Subcutaneous adipose tissue (tissue), 4 donors: ENCODE measurements around the gene WWOX. TPM values are rescaled to one million over a fixed set of nuclear protein-coding genes. Genes with fewer than 3 reads are reported as not detected.

Source experiments
- total RNA-seq, 4 donors: library from RNA; depleted of rRNA; stranded (reverse); fragments of >200 nt; gene quantifications; one replicate each; pipeline ENCODE4 v1.1.0, GENCODE V29; 2016
- TF ChIP-seq, protein P1 (sequence below): fragments of 450-650 bp; IDR thresholded peaks from one replicate; pipeline ENCODE4 v1.5.1; 2016; ENCODE audit warnings: low read depth, mild to moderate bottlenecking, control low read depth, antibody characterized with exemption, moderate library complexity

The WWOX gene
- total RNA-seq, 4 donors from 2014 or later, result 31.4 to 67.8 (median 46.0) TPM

DNA sequence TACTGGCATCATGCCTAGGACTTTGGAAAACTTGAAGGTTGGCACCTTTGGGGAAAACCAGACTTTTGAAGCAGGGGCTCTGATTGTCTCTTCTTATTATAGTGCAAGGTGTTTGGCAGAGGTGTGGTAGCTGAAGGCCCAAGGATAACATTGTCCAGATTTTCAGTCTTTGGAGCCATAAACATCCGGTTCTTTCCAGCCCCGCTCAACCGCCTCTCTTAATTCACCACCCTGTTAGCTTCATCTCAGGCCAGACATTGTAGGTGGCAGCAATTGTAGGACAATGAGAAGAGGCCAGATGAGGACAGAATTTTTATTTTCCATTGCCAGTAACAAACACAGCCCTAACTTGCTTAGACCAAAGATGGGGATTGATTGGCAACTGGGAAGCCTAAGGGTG, 851.3 kb downstream of the WWOX start:
- TF ChIP-seq, protein P1, sequence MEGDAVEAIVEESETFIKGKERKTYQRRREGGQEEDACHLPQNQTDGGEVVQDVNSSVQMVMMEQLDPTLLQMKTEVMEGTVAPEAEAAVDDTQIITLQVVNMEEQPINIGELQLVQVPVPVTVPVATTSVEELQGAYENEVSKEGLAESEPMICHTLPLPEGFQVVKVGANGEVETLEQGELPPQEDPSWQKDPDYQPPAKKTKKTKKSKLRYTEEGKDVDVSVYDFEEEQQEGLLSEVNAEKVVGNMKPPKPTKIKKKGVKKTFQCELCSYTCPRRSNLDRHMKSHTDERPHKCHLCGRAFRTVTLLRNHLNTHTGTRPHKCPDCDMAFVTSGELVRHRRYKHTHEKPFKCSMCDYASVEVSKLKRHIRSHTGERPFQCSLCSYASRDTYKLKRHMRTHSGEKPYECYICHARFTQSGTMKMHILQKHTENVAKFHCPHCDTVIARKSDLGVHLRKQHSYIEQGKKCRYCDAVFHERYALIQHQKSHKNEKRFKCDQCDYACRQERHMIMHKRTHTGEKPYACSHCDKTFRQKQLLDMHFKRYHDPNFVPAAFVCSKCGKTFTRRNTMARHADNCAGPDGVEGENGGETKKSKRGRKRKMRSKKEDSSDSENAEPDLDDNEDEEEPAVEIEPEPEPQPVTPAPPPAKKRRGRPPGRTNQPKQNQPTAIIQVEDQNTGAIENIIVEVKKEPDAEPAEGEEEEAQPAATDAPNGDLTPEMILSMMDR, result no peak

DNA sequence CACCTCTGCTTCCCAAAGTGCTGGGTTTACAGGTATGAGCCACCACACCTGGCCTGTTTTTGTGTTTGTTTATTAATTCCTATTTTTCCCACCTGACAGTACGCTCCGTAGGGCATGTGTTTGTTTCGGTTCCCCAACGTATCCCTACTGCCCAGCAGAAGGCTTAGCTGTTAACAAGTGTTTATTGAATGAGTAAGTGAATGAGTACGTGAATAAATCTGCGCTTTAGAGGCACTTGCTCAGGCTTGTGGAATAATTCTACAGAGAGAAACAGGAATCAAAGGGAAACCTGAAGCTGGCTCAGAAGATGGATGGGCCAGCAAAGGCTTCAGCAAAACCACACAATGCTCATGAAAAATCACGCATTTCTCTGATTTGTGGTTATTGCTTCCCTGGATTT, 853.2 kb downstream of the WWOX start:
- TF ChIP-seq, protein P1, result no peak

DNA sequence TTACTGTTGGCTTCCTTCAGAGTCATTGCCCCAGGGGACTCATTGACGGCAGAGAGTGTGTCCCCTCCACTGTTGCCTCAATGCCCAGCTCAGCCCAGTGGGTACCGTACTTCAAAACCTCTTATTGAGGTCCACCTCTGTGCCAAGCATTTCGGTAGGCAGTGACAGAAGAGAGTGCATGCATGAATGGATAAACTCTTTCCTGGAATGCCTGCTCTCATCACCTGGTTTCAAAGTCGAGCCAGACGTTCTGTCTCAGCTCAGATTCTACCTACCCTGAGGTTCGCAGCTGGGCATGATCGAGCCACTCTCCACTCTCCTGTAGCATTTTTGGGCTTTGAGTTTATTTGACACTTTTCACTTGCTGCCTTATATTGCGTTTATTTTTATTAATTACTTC, 854.1 kb downstream of the WWOX start:
- TF ChIP-seq, protein P1, result no peak

DNA sequence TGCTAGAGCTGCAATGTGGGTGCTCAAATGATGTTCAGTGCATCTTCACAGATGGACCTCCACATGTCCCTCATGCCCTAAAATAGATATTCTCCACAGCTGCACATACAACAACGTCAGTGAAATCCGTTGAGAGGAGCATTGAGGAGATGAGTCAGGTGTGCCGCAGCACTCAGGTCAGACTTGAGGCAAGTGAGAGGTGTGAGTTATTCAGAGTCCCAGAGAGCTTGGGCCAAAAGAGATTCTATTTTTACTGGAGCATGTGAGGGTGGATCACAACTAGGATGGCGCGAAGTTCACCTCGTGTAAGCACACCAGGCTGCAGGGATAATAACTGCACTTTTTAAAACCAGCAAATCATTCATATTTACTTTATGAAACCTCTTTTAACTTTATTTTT, 855.8 kb downstream of the WWOX start:
- TF ChIP-seq, protein P1, result no peak

DNA sequence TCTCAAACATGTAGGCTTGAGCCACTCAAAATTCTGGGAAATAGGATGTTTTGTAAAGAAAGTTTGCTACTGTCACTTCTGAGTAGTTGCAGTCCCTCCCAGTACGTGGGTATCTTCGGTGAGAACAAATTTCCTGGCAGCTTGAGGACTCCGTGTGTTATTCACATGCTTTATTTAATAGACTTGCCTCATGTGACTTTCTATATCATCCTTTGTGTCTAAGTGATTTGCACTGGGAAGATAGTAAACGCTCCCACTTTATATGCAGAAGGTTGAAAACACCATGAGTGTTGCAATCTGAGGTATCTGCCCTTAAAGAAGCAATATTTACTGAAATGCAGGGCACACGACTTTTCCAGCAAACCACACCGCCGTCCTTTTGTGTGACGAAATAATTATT, 857.4 kb downstream of the WWOX start:
- TF ChIP-seq, protein P1, result no peak

DNA sequence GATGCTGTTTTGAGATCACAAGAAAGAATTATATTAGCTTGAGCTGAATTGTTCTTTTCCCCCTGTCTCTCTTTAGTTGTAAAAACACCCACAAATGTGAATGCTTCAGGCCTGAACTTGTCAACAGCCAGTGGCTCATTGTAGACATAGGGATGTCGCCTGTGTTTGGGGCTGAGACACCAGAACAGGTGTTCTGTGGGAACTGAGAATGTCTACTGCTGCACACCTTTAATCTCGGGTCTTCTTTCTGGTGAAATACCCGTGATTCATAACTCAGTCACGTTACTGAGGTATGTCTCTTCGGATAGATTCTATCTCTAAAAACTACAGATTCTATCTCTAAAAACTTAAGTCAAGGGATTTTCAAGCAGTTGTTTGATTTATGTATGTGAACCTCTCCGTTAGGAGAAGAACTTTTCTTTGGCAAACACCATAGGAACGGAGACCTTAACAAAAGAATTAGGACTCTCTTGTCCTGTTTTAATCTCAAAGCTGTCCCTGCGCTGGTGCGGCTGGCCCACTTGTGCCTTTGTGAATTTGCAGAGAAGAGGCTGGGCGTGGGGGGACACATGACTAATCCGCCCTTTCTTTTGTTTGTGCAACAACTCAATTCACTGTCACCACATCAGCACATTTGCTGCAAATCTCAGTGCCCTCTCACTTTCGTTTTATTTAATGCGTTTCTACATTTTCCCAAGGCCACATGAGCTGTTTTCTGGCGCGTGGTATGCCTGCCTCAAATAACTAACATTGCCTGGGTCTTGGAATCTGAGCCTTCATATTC, 858.1 kb downstream of the WWOX start:
- TF ChIP-seq, protein P1, result no peak

DNA sequence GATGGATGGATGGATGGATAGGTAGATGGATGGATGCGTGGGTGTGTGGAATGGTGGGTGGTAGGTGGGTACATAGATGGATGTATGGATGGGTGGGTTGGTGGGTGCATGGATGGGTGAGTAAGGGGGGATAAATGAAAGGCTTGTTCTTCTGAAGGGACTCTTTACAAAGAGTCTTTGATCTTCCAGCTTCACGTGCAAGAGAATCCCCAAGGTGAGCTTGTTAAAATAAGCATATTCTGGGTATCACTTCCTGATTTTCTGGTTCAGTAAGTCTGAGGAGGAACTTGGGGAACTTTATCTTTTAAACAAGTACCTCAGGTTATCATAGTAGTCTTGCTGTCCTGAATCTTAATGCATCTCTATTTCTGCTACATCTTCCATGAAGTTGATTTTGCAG, 862.0 kb downstream of the WWOX start:
- TF ChIP-seq, protein P1, result no peak
